HepG2 (cell line): ENCODE measurements around the gene CRLF1. TPM values are rescaled to one million over a fixed set of nuclear protein-coding genes. Genes with fewer than 3 reads are reported as not detected.

Source experiments
- CREM ChIP-seq, 2 experiments: sonication (generic) in 1 of 2; formaldehyde crosslinking in 1 of 2; IDR thresholded peaks; 2 replicates each; pipeline versions ENCODE4 v1.4.0 to v1.6.1; 2016 to 2020; ENCODE audit warnings: antibody characterized with exemption in 1 of 2, mild to moderate bottlenecking in 1 of 2, missing genetic modification reagents in 1 of 2
- FOXA3 ChIP-seq: IDR thresholded peaks from 2 replicates; pipeline ENCODE4 v1.6.1; 2016; ENCODE audit warnings: missing genetic modification reagents, missing compliant biosample characterization
- NFE2L1 ChIP-seq: sonication (generic); formaldehyde crosslinking; IDR thresholded peaks from 2 replicates; pipeline ENCODE4 v1.4.0; 2020; ENCODE audit warnings: missing genetic modification reagents, mild to moderate bottlenecking, borderline replicate concordance
- PPARG ChIP-seq: conservative IDR thresholded peaks from 2 replicates; pipeline ENCODE4 v1.6.1; 2016; ENCODE audit warnings: missing biosample characterization, missing genetic modification reagents
- PREB ChIP-seq: sonication (generic); formaldehyde crosslinking; IDR thresholded peaks from 2 replicates; pipeline ENCODE4 v1.4.0; 2020; ENCODE audit warnings: missing genetic modification reagents
- RNF2 ChIP-seq: fragments of 450-650 bp; conservative IDR thresholded peaks from 2 replicates; pipeline ENCODE4 v1.6.1; 2016; ENCODE audit warnings: low read depth
- SP1 ChIP-seq, 2 experiments: fragments of 450-650 bp in 1 of 2; sonication (generic) in 1 of 2; formaldehyde crosslinking in 1 of 2; IDR thresholded peaks; 2 replicates each; pipeline versions ENCODE4 v1.4.0 to v1.6.1; 2016 to 2020; ENCODE audit warnings: missing genetic modification reagents in 1 of 2
- SSRP1 ChIP-seq: IDR thresholded peaks from 2 replicates; pipeline ENCODE4 v1.6.1; 2016; ENCODE audit warnings: control low read depth
- TMF1 ChIP-seq: sonication (generic); formaldehyde crosslinking; IDR thresholded peaks from 2 replicates; pipeline ENCODE4 v1.8.1; 2022; ENCODE audit warnings: low read depth, missing genetic modification reagents
- ZBTB7A ChIP-seq: sonication (generic); formaldehyde crosslinking; IDR thresholded peaks from 2 replicates; pipeline ENCODE4 v1.8.0; 2022; ENCODE audit warnings: mild to moderate bottlenecking, missing genetic modification reagents
- ZNF207 ChIP-seq: fragments of 450-650 bp; IDR thresholded peaks from 2 replicates; pipeline ENCODE4 v1.6.1; 2016; ENCODE audit warnings: antibody characterized with exemption, borderline replicate concordance
- ZNF232 ChIP-seq: sonication (generic); formaldehyde crosslinking; IDR thresholded peaks from 2 replicates; pipeline ENCODE4 v1.4.0; 2020; ENCODE audit warnings: missing genetic modification reagents, borderline replicate concordance
- ZNF263 ChIP-seq: sonication (generic); formaldehyde crosslinking; IDR thresholded peaks from 2 replicates; pipeline ENCODE4 v1.4.0; 2020; ENCODE audit warnings: missing genetic modification reagents
- ZNF3 ChIP-seq: IDR thresholded peaks from 2 replicates; pipeline ENCODE4 v1.7.0; 2017; ENCODE audit warnings: inconsistent platforms
- ZNF543 ChIP-seq: sonication (generic); formaldehyde crosslinking; IDR thresholded peaks from 2 replicates; pipeline ENCODE4 v1.4.0; 2020; ENCODE audit warnings: mild to moderate bottlenecking, missing genetic modification reagents
- ZNF546 ChIP-seq: sonication (generic); formaldehyde crosslinking; conservative IDR thresholded peaks from 2 replicates; pipeline ENCODE4 v1.8.1; 2023; ENCODE audit warnings: mild to moderate bottlenecking, missing genetic modification reagents
- ZNF644 ChIP-seq: IDR thresholded peaks from 2 replicates; pipeline ENCODE4 v1.6.1; 2016; ENCODE audit warnings: low read depth
- ZNF766 ChIP-seq: sonication (generic); formaldehyde crosslinking; IDR thresholded peaks from 2 replicates; pipeline ENCODE4 v1.5.0; 2020; ENCODE audit warnings: missing genetic modification reagents, borderline replicate concordance
- ZSCAN30 ChIP-seq: sonication (generic); formaldehyde crosslinking; IDR thresholded peaks from 2 replicates; pipeline ENCODE4 v1.5.0; 2020; ENCODE audit warnings: mild to moderate bottlenecking, missing genetic modification reagents
- polyA plus RNA-seq, 8 experiments: library from polyadenylated mRNA; depleted of rRNA in 3 of 8; stranded (reverse) in 7 of 8; unstranded in 1 of 8; fragments of >200 nt; fragmentation: Illumina TruSeq in 4 of 8; extraction: Trizol in 4 of 8; gene quantifications; 2 replicates each; pipeline versions ENCODE4 v1.2.1 to v1.2.3, GENCODE V29; 2011 to 2016; ENCODE audit warnings: low read depth in 4 of 8, missing spikeins in 1 of 8, mixed read lengths in 1 of 8; ENCODE audit not compliant: insufficient read depth in 1 of 8
- total RNA-seq, 5 experiments: library from RNA; depleted of rRNA; stranded (reverse); fragments of >200 nt; fragmentation: Illumina TruSeq; extraction: Trizol; gene quantifications; 2 replicates each; pipeline ENCODE4 v1.2.3, GENCODE V29; 2016; ENCODE audit warnings: low read depth in 1 of 5
- TF ChIP-seq, protein P1 (sequence below): IDR thresholded peaks from 2 replicates; pipeline ENCODE4 v1.6.1; 2016; ENCODE audit warnings: missing compliant biosample characterization, missing genetic modification reagents, borderline replicate concordance
- TF ChIP-seq, protein P2 (sequence below): sonication (generic); formaldehyde crosslinking; IDR thresholded peaks from 2 replicates; pipeline ENCODE4 v1.8.0; 2022; ENCODE audit warnings: missing genetic modification reagents, low read depth, mild to moderate bottlenecking, borderline replicate concordance
- TF ChIP-seq, protein P3 (sequence below): sonication (generic); formaldehyde crosslinking; IDR thresholded peaks from 2 replicates; pipeline ENCODE4 v1.5.0; 2020; ENCODE audit warnings: missing genetic modification reagents, mild to moderate bottlenecking, borderline replicate concordance
- TF ChIP-seq, protein P4 (sequence below): sonication (generic); formaldehyde crosslinking; IDR thresholded peaks from 2 replicates; pipeline ENCODE4 v1.4.0; 2020; ENCODE audit warnings: low read depth, mild to moderate bottlenecking, missing genetic modification reagents

Gene CRLF1
- total and polyA plus RNA-seq, 2 of the 13 experiments (the other 11 are each of a cell fraction or from before 2014, with no cell fraction given) = 217 to 296 TPM

- TF ChIP-seq, protein P1, sequence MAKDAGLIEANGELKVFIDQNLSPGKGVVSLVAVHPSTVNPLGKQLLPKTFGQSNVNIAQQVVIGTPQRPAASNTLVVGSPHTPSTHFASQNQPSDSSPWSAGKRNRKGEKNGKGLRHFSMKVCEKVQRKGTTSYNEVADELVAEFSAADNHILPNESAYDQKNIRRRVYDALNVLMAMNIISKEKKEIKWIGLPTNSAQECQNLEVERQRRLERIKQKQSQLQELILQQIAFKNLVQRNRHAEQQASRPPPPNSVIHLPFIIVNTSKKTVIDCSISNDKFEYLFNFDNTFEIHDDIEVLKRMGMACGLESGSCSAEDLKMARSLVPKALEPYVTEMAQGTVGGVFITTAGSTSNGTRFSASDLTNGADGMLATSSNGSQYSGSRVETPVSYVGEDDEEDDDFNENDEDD (CRISPR knock-in tag) = no peak
- TF ChIP-seq SSRP1 (peak; percentile 87; the same call in 1 of the 2 replicates), ZNF546 (no peak), ZNF644 (CRISPR knock-in tag) (no peak), PPARG (CRISPR knock-in tag) (peak; percentile 46; the same call in 1 of the 2 replicates), NFE2L1 (CRISPR knock-in tag) (no peak), ZSCAN30 (CRISPR knock-in tag) (no peak), ZNF3 (CRISPR knock-in tag) (no peak), ZNF207 (no peak), ZNF766 (CRISPR knock-in tag) (no peak), CREM (IDR thresholded peaks at IDR 0.05) (no peak), CREM (CRISPR knock-in tag; IDR thresholded peaks at IDR 0.05) (no peak), RNF2 (no peak), ZNF232 (CRISPR knock-in tag) (peak; percentile 53; the same call in 1 of the 2 replicates), FOXA3 (CRISPR knock-in tag) (peak; percentile 59), PREB (CRISPR knock-in tag) (no peak), SP1 (IDR thresholded peaks at IDR 0.05) (no peak), SP1 (CRISPR knock-in tag; IDR thresholded peaks at IDR 0.05) (no peak; the same call in 1 of the 2 replicates), ZNF543 (CRISPR knock-in tag) (no peak; the same call in 1 of the 2 replicates), ZBTB7A (CRISPR knock-in tag) (peak; percentile 56; the same call in 1 of the 2 replicates), ZNF263 (peak; percentile 95), TMF1 (CRISPR knock-in tag) (0 out of 2 replicates have a peak, but pooled peaks have one; percentile 40)
- TF ChIP-seq, protein P2, sequence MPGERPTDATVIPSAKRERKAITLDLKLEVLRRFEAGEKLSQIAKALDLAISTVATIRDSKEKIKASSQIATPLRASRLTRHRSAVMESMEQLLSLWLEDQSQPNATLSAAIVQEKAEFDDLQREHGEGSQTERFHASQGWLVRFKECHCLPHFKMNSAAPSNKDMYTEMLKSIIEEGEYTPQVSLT = no peak
- TF ChIP-seq, protein P3, sequence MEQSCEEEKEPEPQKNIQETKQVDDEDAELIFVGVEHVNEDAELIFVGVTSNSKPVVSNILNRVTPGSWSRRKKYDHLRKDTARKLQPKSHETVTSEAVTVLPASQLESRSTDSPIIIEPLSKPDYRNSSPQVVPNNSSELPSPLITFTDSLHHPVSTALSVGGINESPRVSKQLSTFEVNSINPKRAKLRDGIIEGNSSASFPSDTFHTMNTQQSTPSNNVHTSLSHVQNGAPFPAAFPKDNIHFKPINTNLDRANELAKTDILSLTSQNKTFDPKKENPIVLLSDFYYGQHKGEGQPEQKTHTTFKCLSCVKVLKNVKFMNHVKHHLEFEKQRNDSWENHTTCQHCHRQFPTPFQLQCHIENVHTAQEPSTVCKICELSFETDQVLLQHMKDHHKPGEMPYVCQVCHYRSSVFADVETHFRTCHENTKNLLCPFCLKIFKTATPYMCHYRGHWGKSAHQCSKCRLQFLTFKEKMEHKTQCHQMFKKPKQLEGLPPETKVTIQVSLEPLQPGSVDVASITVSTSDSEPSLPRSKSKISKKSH (CRISPR knock-in tag) = no peak
- TF ChIP-seq, protein P4, sequence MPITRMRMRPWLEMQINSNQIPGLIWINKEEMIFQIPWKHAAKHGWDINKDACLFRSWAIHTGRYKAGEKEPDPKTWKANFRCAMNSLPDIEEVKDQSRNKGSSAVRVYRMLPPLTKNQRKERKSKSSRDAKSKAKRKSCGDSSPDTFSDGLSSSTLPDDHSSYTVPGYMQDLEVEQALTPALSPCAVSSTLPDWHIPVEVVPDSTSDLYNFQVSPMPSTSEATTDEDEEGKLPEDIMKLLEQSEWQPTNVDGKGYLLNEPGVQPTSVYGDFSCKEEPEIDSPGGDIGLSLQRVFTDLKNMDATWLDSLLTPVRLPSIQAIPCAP (CRISPR knock-in tag) = no peak
These were observed 4.1 kb upstream of the CRLF1 start (continued) for GRCh38 chr19:18610556-18611326.
